ENCODE measurements around the gene VPS8. TPM values are rescaled to one million over a fixed set of nuclear protein-coding genes. Genes with fewer than 3 reads are reported as not detected.
"Not testable (repeated sequence)": the region's sequence is repeated elsewhere in the genome, so short reads cannot be mapped to it uniquely, and the experiment has no call there.

Gene VPS8
- total RNA-seq, 1 experiment from 2014 or later, result 39.7 TPM

DNA sequence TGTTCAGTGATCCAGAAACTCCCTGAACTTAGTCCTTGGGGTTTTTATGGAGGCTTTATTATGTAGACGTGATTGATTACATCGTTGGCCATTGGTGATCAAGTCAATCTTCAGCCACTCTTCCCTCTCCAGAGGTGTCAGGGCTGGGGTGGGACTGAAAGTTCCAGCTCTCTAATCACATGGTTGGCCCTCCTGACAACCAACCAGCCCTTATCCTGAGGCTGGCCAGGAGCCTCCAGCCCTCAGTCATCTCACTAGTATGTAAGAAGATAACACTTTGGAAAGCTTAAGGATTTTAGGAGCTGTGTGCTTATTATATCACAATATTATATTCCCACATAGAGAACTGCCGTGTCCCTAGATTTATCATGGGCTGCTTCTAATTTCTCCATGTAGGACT is 142.3 kb downstream of the VPS8 start:
- H2AK5ac ChIP-seq (ENCODE audit: insufficient read length, low read length), result no peak overlapping the region

DNA sequence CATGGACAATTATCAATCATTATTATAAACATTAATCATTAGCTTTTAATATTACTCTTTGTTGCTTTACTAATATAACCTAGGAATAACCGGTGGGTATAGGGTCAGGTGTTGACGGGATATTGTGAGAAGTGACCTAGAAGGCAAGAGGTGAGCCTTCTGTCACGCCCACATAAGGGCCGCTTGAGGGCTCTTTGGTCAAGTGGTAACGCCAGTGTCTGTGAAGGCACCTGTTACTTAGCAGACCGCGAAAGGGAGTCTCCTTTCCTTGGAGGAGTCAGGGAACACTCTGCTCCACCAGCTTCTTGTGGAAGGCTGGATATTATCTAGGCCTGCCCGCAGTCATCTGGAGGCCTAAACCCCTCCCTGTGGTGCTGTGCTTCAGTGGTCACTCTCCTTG is 142.9 kb downstream of the VPS8 start:
- H3K4me3 Mint-ChIP-seq; H3K27me3 ChIP-seq (ENCODE audit: insufficient read depth, low read length); H3K23ac ChIP-seq (ENCODE audit: insufficient read length, low read depth, low read length); H2AK5ac ChIP-seq (ENCODE audit: insufficient read length, low read length); H4K20me1 ChIP-seq (ENCODE audit: control insufficient read depth, insufficient read depth, insufficient read length); H3K9me3 Mint-ChIP-seq; H2BK15ac ChIP-seq (ENCODE audit: low read depth, low read length); H3K4me1 ChIP-seq (ENCODE audit: insufficient read depth, low read length); H3K18ac ChIP-seq (ENCODE audit: insufficient read length, low read depth, low read length); H3T11ph ChIP-seq (ENCODE audit: low read length); H3K4ac ChIP-seq (ENCODE audit: low read depth, low read length); H3K56ac ChIP-seq (ENCODE audit: insufficient read length, low read depth, low read length); H3K79me1 ChIP-seq (ENCODE audit: insufficient read depth, low read depth, low read length, poor library complexity, severe bottlenecking); DNase-seq; H3K27ac ChIP-seq (ENCODE audit: insufficient read length, low read depth, low read length); H4K8ac ChIP-seq (replicated peaks; ENCODE audit: insufficient read length, low read depth, low read length); H3K9me3 ChIP-seq (ENCODE audit: control insufficient read depth, low read depth, low read length); H3K4me2 ChIP-seq (ENCODE audit: insufficient read depth, insufficient read length, low read length); H3K23me2 ChIP-seq (ENCODE audit: insufficient read length, low read depth, low read length, poor library complexity, severe bottlenecking); H2BK5ac ChIP-seq (ENCODE audit: insufficient read length, low read length); H3K9ac ChIP-seq (ENCODE audit: extremely low read depth, insufficient read length, low read length); H2BK120ac ChIP-seq (ENCODE audit: low read depth, low read length, poor library complexity, severe bottlenecking); H3K27me3 Mint-ChIP-seq (ENCODE audit: low read depth); H4K5ac ChIP-seq (ENCODE audit: insufficient read length, low read depth, low read length); H3K79me2 ChIP-seq (ENCODE audit: insufficient read depth, low read length); H2BK12ac ChIP-seq (ENCODE audit: insufficient read length, low read depth, low read length); H2BK20ac ChIP-seq (ENCODE audit: low read depth, low read length, poor library complexity, severe bottlenecking); H4K91ac ChIP-seq (ENCODE audit: insufficient read length, low read depth, low read length); H3K14ac ChIP-seq (ENCODE audit: insufficient read depth, low read length); H2AFZ ChIP-seq (ENCODE audit: low read length): not testable (repeated sequence)
- Mint-ChIP-seq H3K4me1 (peaks cover 22% of the 10 kb centered on the region in 2 experiments), H3K27ac (peak overlapping the region in 1 of 3 experiments; percentile 12; a peak in 2 of 7 replicates), H3K36me3 (ENCODE audit: insufficient read depth in 1 of 3, low read depth in 3 of 3) (peaks cover 5 to 21% (median 14%) of the 10 kb centered on the region in 3 experiments)
- WGBS (ENCODE audit: extremely low coverage, insufficient read length, low lambda C conversion rate), result no CpG with 5 or more reads among the region's 8 CpGs

More for the DNA sequence above, 142.3 kb downstream of the VPS8 start:
- Histone ChIP-seq H3K4me2 (ENCODE audit: insufficient read depth, insufficient read length, low read length) (no peak overlapping the region), H3K18ac (ENCODE audit: insufficient read length, low read depth, low read length) (no peak overlapping the region), H2BK5ac (ENCODE audit: insufficient read length, low read length) (no peak overlapping the region), H2BK20ac (ENCODE audit: low read depth, low read length, poor library complexity, severe bottlenecking) (no peak overlapping the region), H3K27me3 (ENCODE audit: insufficient read depth, low read length) (no peaks in the 10 kb centered on the region; the same call in 1 of the 2 replicates), H3T11ph (ENCODE audit: low read length) (no peak overlapping the region), H2AFZ (ENCODE audit: low read length) (no peak overlapping the region), H3K23ac (ENCODE audit: insufficient read length, low read depth, low read length) (no peak overlapping the region), H3K14ac (ENCODE audit: insufficient read depth, low read length) (no peak overlapping the region), H4K91ac (ENCODE audit: insufficient read length, low read depth, low read length) (no peak overlapping the region), H3K4ac (ENCODE audit: low read depth, low read length) (no peak overlapping the region), H4K5ac (ENCODE audit: insufficient read length, low read depth, low read length) (no peak overlapping the region), H3K27ac (ENCODE audit: insufficient read length, low read depth, low read length) (no peak overlapping the region), H3K4me1 (ENCODE audit: insufficient read depth, low read length) (peaks cover 2% of the 10 kb centered on the region; the same call in 1 of the 2 replicates), H3K79me2 (ENCODE audit: insufficient read depth, low read length) (no peaks in the 10 kb centered on the region), H4K8ac (replicated peaks; ENCODE audit: insufficient read length, low read depth, low read length) (no peak overlapping the region), H2BK15ac (ENCODE audit: low read depth, low read length) (no peak overlapping the region), H3K9ac (ENCODE audit: extremely low read depth, insufficient read length, low read length) (no peak overlapping the region), H3K56ac (ENCODE audit: insufficient read length, low read depth, low read length) (no peak overlapping the region), H4K20me1 (ENCODE audit: control insufficient read depth, insufficient read depth, insufficient read length) (no peaks in the 10 kb centered on the region), H3K23me2 (ENCODE audit: insufficient read length, low read depth, low read length, poor library complexity, severe bottlenecking) (no peaks in the 10 kb centered on the region), H2BK12ac (ENCODE audit: insufficient read length, low read depth, low read length) (no peak overlapping the region), H3K79me1 (ENCODE audit: insufficient read depth, low read depth, low read length, poor library complexity, severe bottlenecking) (no peaks in the 10 kb centered on the region), H2BK120ac (ENCODE audit: low read depth, low read length, poor library complexity, severe bottlenecking) (no peak overlapping the region), H3K9me3 (ENCODE audit: control insufficient read depth, low read depth, low read length) (no peaks in the 10 kb centered on the region)
- H3K36me3 Mint-ChIP-seq (ENCODE audit: insufficient read depth in 1 of 3, low read depth in 3 of 3), result peaks cover 5 to 21% (median 14%) of the 10 kb centered on the region in 3 experiments
- no peak for DNase-seq
- peak overlapping the region in 2 of 3 experiments; percentile 49 to 70; a peak in 3 of 7 replicates for H3K27ac Mint-ChIP-seq
- no CpG with 5 or more reads among the region's 3 CpGs for WGBS (ENCODE audit: extremely low coverage, insufficient read length, low lambda C conversion rate)
- no peaks in the 10 kb centered on the region for H3K9me3 Mint-ChIP-seq
- TF ChIP-seq, protein P1, sequence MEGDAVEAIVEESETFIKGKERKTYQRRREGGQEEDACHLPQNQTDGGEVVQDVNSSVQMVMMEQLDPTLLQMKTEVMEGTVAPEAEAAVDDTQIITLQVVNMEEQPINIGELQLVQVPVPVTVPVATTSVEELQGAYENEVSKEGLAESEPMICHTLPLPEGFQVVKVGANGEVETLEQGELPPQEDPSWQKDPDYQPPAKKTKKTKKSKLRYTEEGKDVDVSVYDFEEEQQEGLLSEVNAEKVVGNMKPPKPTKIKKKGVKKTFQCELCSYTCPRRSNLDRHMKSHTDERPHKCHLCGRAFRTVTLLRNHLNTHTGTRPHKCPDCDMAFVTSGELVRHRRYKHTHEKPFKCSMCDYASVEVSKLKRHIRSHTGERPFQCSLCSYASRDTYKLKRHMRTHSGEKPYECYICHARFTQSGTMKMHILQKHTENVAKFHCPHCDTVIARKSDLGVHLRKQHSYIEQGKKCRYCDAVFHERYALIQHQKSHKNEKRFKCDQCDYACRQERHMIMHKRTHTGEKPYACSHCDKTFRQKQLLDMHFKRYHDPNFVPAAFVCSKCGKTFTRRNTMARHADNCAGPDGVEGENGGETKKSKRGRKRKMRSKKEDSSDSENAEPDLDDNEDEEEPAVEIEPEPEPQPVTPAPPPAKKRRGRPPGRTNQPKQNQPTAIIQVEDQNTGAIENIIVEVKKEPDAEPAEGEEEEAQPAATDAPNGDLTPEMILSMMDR (conservative IDR thresholded peaks at IDR 0.05), result no peak
- peaks cover 28% of the 10 kb centered on the region in 2 experiments for H3K4me1 Mint-ChIP-seq
- H3K27me3 Mint-ChIP-seq (ENCODE audit: low read depth), result no peaks in the 10 kb centered on the region
- H3K4me3 Mint-ChIP-seq, result no peak overlapping the region
